Transverse colon (tissue), 4 donors: ENCODE measurements around the gene PLA2G15.

ENCODE experiments used
- POLR2A ChIP-seq: fragments of 450-650 bp; IDR thresholded peaks from one replicate; pipeline ENCODE4 v1.6.1; 2016; ENCODE audit warnings: antibody characterized with exemption, mild to moderate bottlenecking, moderate library complexity
- POLR2AphosphoS5 ChIP-seq, 3 donors: sonication (generic); formaldehyde crosslinking; IDR thresholded peaks; one replicate each; pipeline ENCODE4 v1.6.1; 2016; ENCODE audit warnings: antibody characterized with exemption in 3 of 3
- TF ChIP-seq, protein P1 (sequence below), 5 experiments: fragments of 200-600 bp in 3 of 5; fragments of 450-650 bp in 2 of 5; sonication (generic) in 3 of 5; IDR thresholded peaks; 1 replicate in 2 of 5; 2 replicates in 3 of 5; pipeline ENCODE4 v1.5.1; 2016 to 2017; ENCODE audit warnings: antibody characterized with exemption in 5 of 5, inconsistent platforms in 3 of 5, mild to moderate bottlenecking in 2 of 5, moderate library complexity in 1 of 5

GRCh38 chr16:68231384-68232136 is 13.6 kb upstream of the PLA2G15 start:
- TF ChIP-seq, protein P1, sequence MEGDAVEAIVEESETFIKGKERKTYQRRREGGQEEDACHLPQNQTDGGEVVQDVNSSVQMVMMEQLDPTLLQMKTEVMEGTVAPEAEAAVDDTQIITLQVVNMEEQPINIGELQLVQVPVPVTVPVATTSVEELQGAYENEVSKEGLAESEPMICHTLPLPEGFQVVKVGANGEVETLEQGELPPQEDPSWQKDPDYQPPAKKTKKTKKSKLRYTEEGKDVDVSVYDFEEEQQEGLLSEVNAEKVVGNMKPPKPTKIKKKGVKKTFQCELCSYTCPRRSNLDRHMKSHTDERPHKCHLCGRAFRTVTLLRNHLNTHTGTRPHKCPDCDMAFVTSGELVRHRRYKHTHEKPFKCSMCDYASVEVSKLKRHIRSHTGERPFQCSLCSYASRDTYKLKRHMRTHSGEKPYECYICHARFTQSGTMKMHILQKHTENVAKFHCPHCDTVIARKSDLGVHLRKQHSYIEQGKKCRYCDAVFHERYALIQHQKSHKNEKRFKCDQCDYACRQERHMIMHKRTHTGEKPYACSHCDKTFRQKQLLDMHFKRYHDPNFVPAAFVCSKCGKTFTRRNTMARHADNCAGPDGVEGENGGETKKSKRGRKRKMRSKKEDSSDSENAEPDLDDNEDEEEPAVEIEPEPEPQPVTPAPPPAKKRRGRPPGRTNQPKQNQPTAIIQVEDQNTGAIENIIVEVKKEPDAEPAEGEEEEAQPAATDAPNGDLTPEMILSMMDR (IDR thresholded peaks at IDR 0.05), result no peak
- TF ChIP-seq POLR2A, result no peak
- no peak for TF ChIP-seq POLR2AphosphoS5 (IDR thresholded peaks at IDR 0.05)
